GM23248 (cell line): ENCODE data around the gene OPCML. TPM values are rescaled to one million over a fixed set of nuclear protein-coding genes. Genes with fewer than 3 reads are reported as not detected.

Experiments
- DNase-seq: peaks from one replicate; pipeline ENCODE4 v3.0.0-alpha.2; 2015
- H2AFZ ChIP-seq: fragments of 200-600 bp; sonication (generic); 2 replicates; pipeline ENCODE4 v1.6.1; 2016; ENCODE audit warnings: antibody characterized with exemption
- H3F3A ChIP-seq: fragments of 200-600 bp; sonication (generic); 2 replicates; pipeline ENCODE4 v1.6.1; 2016; ENCODE audit warnings: mild to moderate bottlenecking, antibody characterized with exemption, mixed run types; ENCODE audit not compliant: insufficient read depth
- H3K27ac ChIP-seq: fragments of 200-600 bp; sonication (generic); 2 replicates; pipeline ENCODE4 v1.5.1; 2016; ENCODE audit warnings: mild to moderate bottlenecking
- H3K27me3 ChIP-seq: fragments of 200-600 bp; sonication (generic); replicated peaks from 2 replicates; pipeline ENCODE4 v1.6.1; 2016; ENCODE audit warnings: mild to moderate bottlenecking; ENCODE audit not compliant: insufficient read depth
- H3K36me3 ChIP-seq: fragments of 200-600 bp; sonication (generic); 2 replicates; pipeline ENCODE4 v1.6.1; 2016; ENCODE audit warnings: low read depth, mild to moderate bottlenecking
- H3K4me1 ChIP-seq: fragments of 200-600 bp; sonication (generic); 2 replicates; pipeline ENCODE4 v1.6.1; 2016; ENCODE audit warnings: mild to moderate bottlenecking; ENCODE audit not compliant: insufficient read depth
- H3K4me2 ChIP-seq: fragments of 200-600 bp; sonication (generic); one replicate; pipeline ENCODE4 v1.6.1; 2016; ENCODE audit warnings: mild to moderate bottlenecking; ENCODE audit not compliant: unreplicated experiment
- H3K4me3 ChIP-seq: fragments of 200-600 bp; sonication (generic); 2 replicates; pipeline ENCODE4 v1.5.1; 2016; ENCODE audit warnings: mild to moderate bottlenecking
- H3K79me2 ChIP-seq: fragments of 200-600 bp; sonication (generic); 2 replicates; pipeline ENCODE4 v1.6.1; 2016; ENCODE audit warnings: mild to moderate bottlenecking; ENCODE audit not compliant: insufficient read depth
- H3K9ac ChIP-seq: fragments of 200-600 bp; sonication (generic); 2 replicates; pipeline ENCODE4 v1.6.1; 2016; ENCODE audit warnings: mild to moderate bottlenecking
- H3K9me2 ChIP-seq: fragments of 200-600 bp; sonication (generic); 2 replicates; pipeline ENCODE4 v1.6.1; 2016; ENCODE audit warnings: mixed run types, mild to moderate bottlenecking, moderate library complexity; ENCODE audit not compliant: insufficient read depth
- H3K9me3 ChIP-seq: fragments of 200-600 bp; sonication (generic); one replicate; pipeline ENCODE4 v1.6.1; 2017; ENCODE audit warnings: low read depth
- H4K20me1 ChIP-seq: fragments of 200-600 bp; sonication (generic); 2 replicates; pipeline ENCODE4 v1.6.0; 2016; ENCODE audit not compliant: insufficient read depth
- EZH2 ChIP-seq: fragments of 200-600 bp; sonication (generic); IDR thresholded peaks from 2 replicates; pipeline ENCODE4 v1.6.1; 2018; ENCODE audit warnings: antibody characterized with exemption, mild to moderate bottlenecking; ENCODE audit not compliant: insufficient read depth, poor library complexity, severe bottlenecking
- EZH2phosphoT487 ChIP-seq: fragments of 200-600 bp; sonication (generic); IDR thresholded peaks from 2 replicates; pipeline ENCODE4 v1.6.1; 2018; ENCODE audit warnings: antibody characterized with exemption, moderate library complexity, mild to moderate bottlenecking, low read depth; ENCODE audit not compliant: insufficient read depth
- WGBS, 2 experiments: methylation state at CpG; one replicate each; pipeline ENCODE4 v1.1.6; 2015 to 2017; ENCODE audit warnings: low lambda C conversion rate in 2 of 2, low coverage in 1 of 2; ENCODE audit errors: missing lambda C conversion rate in 2 of 2; 5-methylcytosine and 5-hydroxymethylcytosine counted together
- in situ Hi-C: fragments of 300-500 bp; cut with MboI; formaldehyde crosslinking; loops from 2 replicates; pipeline ENCODE4 v1.15.0; 2020
- polyA plus RNA-seq: library from polyadenylated mRNA; unstranded; fragments of >200 nt; fragmentation: Nextera tagmentation; extraction: Ambion mirVana; gene quantifications from 2 replicates; pipeline ENCODE4 v1.2.1, GENCODE V29; 2016
- total RNA-seq: library from RNA; depleted of rRNA; stranded (reverse); fragments of >200 nt; shearing (Covaris generic); gene quantifications from 2 replicates; pipeline ENCODE4 v1.2.3, GENCODE V29; 2014

Gene OPCML
- total and polyA plus RNA-seq, 2 experiments from 2014 or later: 0.69 to 1.6 TPM

- no peaks in the 10 kb centered on the region for H3K4me1 ChIP-seq
- H3K79me2 ChIP-seq: no peaks in the 10 kb centered on the region
- H3K4me3 ChIP-seq: no peak overlapping the region
- DNase-seq: no peak
- 4 to 8% methylated on average over 2 of the region's 2 CpGs for WGBS, 2 experiments
- H3K9me2 ChIP-seq: no peaks in the 10 kb centered on the region
- H2AFZ ChIP-seq: no peak overlapping the region
- no peaks in the 10 kb centered on the region for H3K9me3 ChIP-seq
- no peak overlapping the region for H3K4me2 ChIP-seq
- H3K27ac ChIP-seq: no peak overlapping the region
- no peak overlapping the region for H3K9ac ChIP-seq
- in situ Hi-C loops: no loop called here
- no peaks in the 10 kb centered on the region for H3F3A ChIP-seq
- TF ChIP-seq EZH2 (no peak), EZH2phosphoT487 (no peak)
- no peaks in the 10 kb centered on the region for H4K20me1 ChIP-seq
- no peaks in the 10 kb centered on the region for H3K27me3 ChIP-seq
- no peaks in the 10 kb centered on the region for H3K36me3 ChIP-seq
Measured at GRCh38 chr11:133388260-133388659, 144.0 kb downstream of the OPCML start.

- Histone ChIP-seq H3K9me2 (no peaks in the 10 kb centered on the region), H3K9me3 (no peaks in the 10 kb centered on the region), H2AFZ (no peak overlapping the region), H3F3A (no peaks in the 10 kb centered on the region), H3K36me3 (no peaks in the 10 kb centered on the region), H4K20me1 (no peaks in the 10 kb centered on the region), H3K4me3 (no peak overlapping the region), H3K27me3 (no peaks in the 10 kb centered on the region), H3K9ac (no peak overlapping the region), H3K79me2 (no peaks in the 10 kb centered on the region), H3K27ac (no peak overlapping the region), H3K4me2 (no peak overlapping the region), H3K4me1 (no peaks in the 10 kb centered on the region)
- in situ Hi-C loops: no loop called here
- 17 to 23% methylated on average over 4 of the region's 4 CpGs for WGBS, 2 experiments
- no peak for TF ChIP-seq EZH2phosphoT487
- no peak for TF ChIP-seq EZH2
- no peak for DNase-seq
Measured at GRCh38 chr11:133386852-133387251, 145.4 kb downstream of the OPCML start.

- Histone ChIP-seq H3K9me3 (no peaks in the 10 kb centered on the region), H3K4me3 (no peak overlapping the region), H3K4me1 (no peaks in the 10 kb centered on the region), H3K4me2 (no peak overlapping the region), H3K9me2 (no peaks in the 10 kb centered on the region), H2AFZ (no peak overlapping the region), H3K9ac (no peak overlapping the region), H3K27me3 (no peaks in the 10 kb centered on the region), H3K27ac (no peak overlapping the region), H4K20me1 (no peaks in the 10 kb centered on the region), H3F3A (no peaks in the 10 kb centered on the region), H3K36me3 (no peaks in the 10 kb centered on the region), H3K79me2 (no peaks in the 10 kb centered on the region)
- WGBS, 2 experiments: 1 to 2% methylated on average over 4 of the region's 4 CpGs
- in situ Hi-C loops: no loop called here
- TF ChIP-seq EZH2 (no peak), EZH2phosphoT487 (no peak)
- DNase-seq: no peak
Measured at GRCh38 chr11:133386262-133386661, 146.0 kb downstream of the OPCML start.

- H3K9me3 ChIP-seq: no peaks in the 10 kb centered on the region
- in situ Hi-C loops: no loop called here
Measured at GRCh38 chr11:133385781-133386180, 146.5 kb downstream of the OPCML start.

GRCh38 chr11:133384731-133385130 is 147.6 kb downstream of the OPCML start:
- no peak for DNase-seq
- Histone ChIP-seq H3K4me2 (no peak overlapping the region), H3F3A (no peaks in the 10 kb centered on the region), H2AFZ (no peak overlapping the region), H4K20me1 (no peaks in the 10 kb centered on the region), H3K4me1 (no peaks in the 10 kb centered on the region), H3K9me3 (no peaks in the 10 kb centered on the region), H3K27ac (no peak overlapping the region), H3K4me3 (no peak overlapping the region), H3K36me3 (no peaks in the 10 kb centered on the region), H3K27me3 (no peaks in the 10 kb centered on the region), H3K79me2 (no peaks in the 10 kb centered on the region), H3K9me2 (no peaks in the 10 kb centered on the region), H3K9ac (no peak overlapping the region)
- WGBS, 2 experiments: 16% methylated on average over 6 of the region's 6 CpGs
- in situ Hi-C loops: no loop called here
- TF ChIP-seq EZH2 (no peak), EZH2phosphoT487 (no peak)

More at GRCh38 chr11:133385781-133386180, 146.5 kb downstream of the OPCML start:
- H3K4me3 ChIP-seq: no peak overlapping the region
- no peak for DNase-seq
- no peaks in the 10 kb centered on the region for H3K4me1 ChIP-seq
- 1 to 5% methylated on average over 4 of the region's 4 CpGs for WGBS, 2 experiments
- H3K9ac ChIP-seq: no peak overlapping the region
- TF ChIP-seq EZH2: no peak
- TF ChIP-seq EZH2phosphoT487: no peak
- no peaks in the 10 kb centered on the region for H3K27me3 ChIP-seq
- no peaks in the 10 kb centered on the region for H3K79me2 ChIP-seq
- no peak overlapping the region for H2AFZ ChIP-seq
- no peak overlapping the region for H3K27ac ChIP-seq
- H3K9me2 ChIP-seq: no peaks in the 10 kb centered on the region
- H4K20me1 ChIP-seq: no peaks in the 10 kb centered on the region
- H3F3A ChIP-seq: no peaks in the 10 kb centered on the region
- H3K36me3 ChIP-seq: no peaks in the 10 kb centered on the region
- no peak overlapping the region for H3K4me2 ChIP-seq
